ENCODE results near the gene USP43.
A peak's percentile ranks its signal among the peaks of the same experiment; 100 is the strongest.
"Not testable (repeated sequence)": the region's sequence is repeated elsewhere in the genome, so short reads cannot be mapped to it uniquely, and the experiment has no call there.

Gene USP43

GRCh38 chr17:9643611-9644010, 1.7 kb upstream of the USP43 start:
- in situ Hi-C loops (cut with MboI; ENCODE audit: low sequenced_read_pairs), result no loop called here
- no peaks in the 10 kb centered on the region for H3K9me3 ChIP-seq
- DNase-seq (ENCODE audit: low spot score in 2 of 2), result no peak
- H3K27me3 ChIP-seq (ENCODE audit: low read depth), result no peaks in the 10 kb centered on the region
- no peak overlapping the region for H3K4me3 ChIP-seq
- H3K4me1 ChIP-seq, result peaks cover 21% of the 10 kb centered on the region
- H3K36me3 ChIP-seq (replicated peaks), result no peaks in the 10 kb centered on the region

GRCh38 chr17:9645851-9646545, 681 bp downstream of the USP43 start:
- in situ Hi-C loops (cut with MboI; ENCODE audit: low sequenced_read_pairs), result no loop called here
- H3K4me1 ChIP-seq, result peaks cover 21% of the 10 kb centered on the region
- DNase-seq (ENCODE audit: low spot score in 2 of 2), result peak; percentile 32 to 66
- H3K27me3 ChIP-seq (ENCODE audit: low read depth), result no peaks in the 10 kb centered on the region
- H3K36me3 ChIP-seq (replicated peaks), result no peaks in the 10 kb centered on the region
- H3K9me3 ChIP-seq, result no peaks in the 10 kb centered on the region
- H3K4me3 ChIP-seq, result peak overlapping the region; percentile 44

GRCh38 chr17:9646546-9646885, 1.2 kb downstream of the USP43 start:
- Histone ChIP-seq H3K27me3 (ENCODE audit: low read depth) (no peaks in the 10 kb centered on the region), H3K4me3 (peak overlapping the region; percentile 44), H3K4me1 (peaks cover 21% of the 10 kb centered on the region), H3K36me3 (replicated peaks) (no peaks in the 10 kb centered on the region), H3K9me3 (no peaks in the 10 kb centered on the region)
- no peak for DNase-seq (ENCODE audit: low spot score in 2 of 2)
- in situ Hi-C loops (cut with MboI; ENCODE audit: low sequenced_read_pairs), result no loop called here

GRCh38 chr17:9647014-9647413, 1.7 kb downstream of the USP43 start:
- peaks cover 21% of the 10 kb centered on the region for H3K4me1 ChIP-seq
- no peaks in the 10 kb centered on the region for H3K36me3 ChIP-seq (replicated peaks)
- H3K4me3 ChIP-seq, result no peak overlapping the region
- no peaks in the 10 kb centered on the region for H3K27me3 ChIP-seq (ENCODE audit: low read depth)
- no peaks in the 10 kb centered on the region for H3K9me3 ChIP-seq
- no peak for DNase-seq (ENCODE audit: low spot score in 2 of 2)
- in situ Hi-C loops (cut with MboI; ENCODE audit: low sequenced_read_pairs), result no loop called here

- peaks cover 21% of the 10 kb centered on the region for H3K4me1 ChIP-seq
- in situ Hi-C loops (cut with MboI; ENCODE audit: low sequenced_read_pairs), result no loop called here
- peak in 1 of 2 experiments; percentile 9 for DNase-seq (ENCODE audit: low spot score in 2 of 2)
- no peaks in the 10 kb centered on the region for H3K36me3 ChIP-seq (replicated peaks)
- H3K27me3 ChIP-seq (ENCODE audit: low read depth), result no peaks in the 10 kb centered on the region
- no peak overlapping the region for H3K4me3 ChIP-seq
- no peaks in the 10 kb centered on the region for H3K9me3 ChIP-seq
Measured at GRCh38 chr17:9648521-9649110, 3.3 kb downstream of the USP43 start.

GRCh38 chr17:9658593-9659211, 13.4 kb downstream of the USP43 start:
- H3K9me3 ChIP-seq, result no peaks in the 10 kb centered on the region
- no peaks in the 10 kb centered on the region for H3K36me3 ChIP-seq (replicated peaks)
- no peaks in the 10 kb centered on the region for H3K4me1 ChIP-seq
- DNase-seq (ENCODE audit: low spot score in 2 of 2), result no peak
- no peak overlapping the region for H3K4me3 ChIP-seq
- no peaks in the 10 kb centered on the region for H3K27me3 ChIP-seq (ENCODE audit: low read depth)
- in situ Hi-C loops (cut with MboI; ENCODE audit: low sequenced_read_pairs), result no loop called here

GRCh38 chr17:9661027-9661426, 15.7 kb downstream of the USP43 start:
- in situ Hi-C loops (cut with MboI; ENCODE audit: low sequenced_read_pairs), result no loop called here
- no peaks in the 10 kb centered on the region for H3K27me3 ChIP-seq (ENCODE audit: low read depth)
- H3K36me3 ChIP-seq (replicated peaks), result no peaks in the 10 kb centered on the region
- no peaks in the 10 kb centered on the region for H3K4me1 ChIP-seq
- no peaks in the 10 kb centered on the region for H3K9me3 ChIP-seq
- no peak overlapping the region for H3K4me3 ChIP-seq
- DNase-seq (ENCODE audit: low spot score in 2 of 2), result no peak

GRCh38 chr17:9663511-9663910, 18.2 kb downstream of the USP43 start:
- in situ Hi-C loops (cut with MboI; ENCODE audit: low sequenced_read_pairs); DNase-seq (ENCODE audit: low spot score in 2 of 2); H3K9me3 ChIP-seq; H3K4me3 ChIP-seq; H3K4me1 ChIP-seq; H3K27me3 ChIP-seq (ENCODE audit: low read depth); H3K36me3 ChIP-seq (replicated peaks): not testable (repeated sequence)

GRCh38 chr17:9666461-9667050, 21.2 kb downstream of the USP43 start:
- Histone ChIP-seq H3K9me3 (no peaks in the 10 kb centered on the region), H3K36me3 (replicated peaks) (no peaks in the 10 kb centered on the region), H3K4me1 (no peaks in the 10 kb centered on the region), H3K4me3 (no peak overlapping the region), H3K27me3 (ENCODE audit: low read depth) (no peaks in the 10 kb centered on the region)
- DNase-seq (ENCODE audit: low spot score in 2 of 2), result no peak
- in situ Hi-C loops (cut with MboI; ENCODE audit: low sequenced_read_pairs), result no loop called here

- no peaks in the 10 kb centered on the region for H3K9me3 ChIP-seq
- no peaks in the 10 kb centered on the region for H3K27me3 ChIP-seq (ENCODE audit: low read depth)
- H3K4me3 ChIP-seq, result no peak overlapping the region
- DNase-seq (ENCODE audit: low spot score in 2 of 2), result no peak
- H3K4me1 ChIP-seq, result no peaks in the 10 kb centered on the region
- H3K36me3 ChIP-seq (replicated peaks), result no peaks in the 10 kb centered on the region
- in situ Hi-C loops (cut with MboI; ENCODE audit: low sequenced_read_pairs), result no loop called here
Measured at GRCh38 chr17:9668517-9668916, 23.2 kb downstream of the USP43 start.

GRCh38 chr17:9669551-9670008, 24.3 kb downstream of the USP43 start:
- H3K9me3 ChIP-seq, result no peaks in the 10 kb centered on the region
- H3K27me3 ChIP-seq (ENCODE audit: low read depth), result no peaks in the 10 kb centered on the region
- H3K4me1 ChIP-seq, result no peaks in the 10 kb centered on the region
- in situ Hi-C loops (cut with MboI; ENCODE audit: low sequenced_read_pairs), result no loop called here
- no peak overlapping the region for H3K4me3 ChIP-seq
- no peak for DNase-seq (ENCODE audit: low spot score in 2 of 2)
- H3K36me3 ChIP-seq (replicated peaks), result no peaks in the 10 kb centered on the region

- Histone ChIP-seq H3K27me3 (ENCODE audit: low read depth) (no peaks in the 10 kb centered on the region), H3K4me1 (no peaks in the 10 kb centered on the region), H3K4me3 (no peak overlapping the region), H3K9me3 (no peaks in the 10 kb centered on the region), H3K36me3 (replicated peaks) (no peaks in the 10 kb centered on the region)
- DNase-seq (ENCODE audit: low spot score in 2 of 2), result no peak
- in situ Hi-C loops (cut with MboI; ENCODE audit: low sequenced_read_pairs), result no loop called here
Measured at GRCh38 chr17:9670596-9670995, 25.3 kb downstream of the USP43 start.

GRCh38 chr17:9671559-9671958, 26.2 kb downstream of the USP43 start:
- Histone ChIP-seq H3K9me3 (no peaks in the 10 kb centered on the region), H3K36me3 (replicated peaks) (no peaks in the 10 kb centered on the region), H3K4me3 (no peak overlapping the region), H3K4me1 (no peaks in the 10 kb centered on the region), H3K27me3 (ENCODE audit: low read depth) (no peaks in the 10 kb centered on the region)
- in situ Hi-C loops (cut with MboI; ENCODE audit: low sequenced_read_pairs), result no loop called here
- peak in 1 of 2 experiments; percentile 9 for DNase-seq (ENCODE audit: low spot score in 2 of 2)

GRCh38 chr17:9672266-9672665, 26.9 kb downstream of the USP43 start:
- no peaks in the 10 kb centered on the region for H3K9me3 ChIP-seq
- in situ Hi-C loops (cut with MboI; ENCODE audit: low sequenced_read_pairs), result no loop called here
- no peaks in the 10 kb centered on the region for H3K27me3 ChIP-seq (ENCODE audit: low read depth)
- H3K36me3 ChIP-seq (replicated peaks), result no peaks in the 10 kb centered on the region
- H3K4me1 ChIP-seq, result no peaks in the 10 kb centered on the region
- DNase-seq (ENCODE audit: low spot score in 2 of 2), result no peak
- H3K4me3 ChIP-seq, result no peak overlapping the region
